ENCODE data around the gene CCL15. TPM values are rescaled to one million over a fixed set of nuclear protein-coding genes. Genes with fewer than 3 reads are reported as not detected.

CCL15 gene
- total RNA-seq = not detected in 2 replicates

GRCh38 chr17:36001110-36001771 is at the start of gene CCL15:
CCL15 (minus strand) TSS chr17:36001553; CDS start chr17:36001492, 61 bp downstream.

DNA sequence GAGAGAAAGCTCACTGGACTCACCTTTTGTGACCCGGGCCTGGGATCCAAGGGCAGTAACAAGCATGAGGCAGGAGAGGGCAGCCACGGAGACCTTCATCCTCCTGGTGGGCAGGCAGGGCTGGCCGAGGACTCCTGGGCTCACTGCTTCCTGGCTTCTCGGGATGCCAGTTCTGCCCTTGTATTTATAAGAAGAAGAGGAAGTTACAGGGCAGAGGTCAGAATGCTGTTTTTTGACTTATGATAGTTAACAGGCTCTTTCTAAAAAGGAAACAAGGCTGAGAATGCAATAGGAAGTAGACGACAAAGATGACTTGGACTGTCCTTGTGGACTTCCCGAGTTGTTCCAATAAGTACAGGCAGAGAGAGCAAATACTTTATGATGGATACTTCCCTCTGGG is 16.4 kb upstream of the CCL15 start, which contains the start of gene CCL23:
Gene CCL23 (minus strand): TSS at position 174 of the 400 bp plus-strand sequence. CDS start 75 bp downstream, at position 99.

GRCh38 chr17:35986643-35987042 is 14.7 kb downstream of the CCL15 start, which contains the start of gene CCL14:
CCL14 (minus strand) TSS chr17:35986729; CDS start chr17:35986649, 80 bp downstream.

DNA sequence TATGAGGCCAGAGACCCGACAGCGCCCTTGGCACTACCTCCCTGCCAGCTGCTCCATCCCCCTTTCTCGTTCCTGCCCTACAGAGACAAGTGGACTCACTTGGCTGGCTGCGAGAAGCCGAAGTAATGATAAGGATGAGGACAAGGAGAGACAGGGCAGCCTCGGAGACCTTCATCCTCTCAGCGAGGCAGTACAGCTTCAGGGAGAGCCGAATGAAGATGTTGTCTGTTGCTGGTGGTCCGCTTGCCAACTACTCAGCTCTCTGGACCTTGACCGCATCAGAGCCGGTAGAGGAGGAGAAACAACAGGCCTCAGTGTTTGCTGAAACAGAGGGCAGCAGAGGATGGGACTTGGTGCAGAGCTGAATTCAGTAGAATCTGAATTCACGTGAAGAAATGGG is 20.1 kb downstream of the CCL15 start, which contains the start of gene CCL16:
Gene CCL16 (minus strand): TSS at position 252 of the 400 bp plus-strand sequence. CDS start 77 bp downstream, at position 175.

Other genes with a start within 250 kb of the CCL15 start
- 0.07 and 0.10 TPM in 2 replicates for gene GAS2L2, start 248.3 kb downstream of the CCL15 start, total RNA-seq
- gene C17orf50, start 240.7 kb downstream of the CCL15 start, total RNA-seq = not detected in 2 replicates
- 0.65 and 1.8 TPM in 2 replicates for gene MMP28, start 205.9 kb downstream of the CCL15 start, total RNA-seq
- gene TAF15, start 192.1 kb downstream of the CCL15 start, total RNA-seq = 109 and 127 TPM in 2 replicates
- gene HEATR9, start 132.7 kb downstream of the CCL15 start, total RNA-seq = not detected in 2 replicates
- 0.07 TPM in 1 of 2 replicates, not detected in the other for gene CCL5, start 121.2 kb downstream of the CCL15 start, total RNA-seq
- 0.59 TPM in 1 of 2 replicates, not detected in the other for gene RDM1, start 70.8 kb downstream of the CCL15 start, total RNA-seq
- gene LYZL6, start 57.8 kb downstream of the CCL15 start, total RNA-seq = not detected in 2 replicates
- gene CCL16, start 20.1 kb downstream of the CCL15 start, total RNA-seq = not detected in 2 replicates
- not detected in 2 replicates for gene CCL14, start 14.8 kb downstream of the CCL15 start, total RNA-seq
- not detected in 2 replicates for gene CCL23, start 16.4 kb upstream of the CCL15 start, total RNA-seq
- gene CCL18, start 62.7 kb upstream of the CCL15 start, total RNA-seq = not detected in 2 replicates
- gene CCL3, start 88.6 kb upstream of the CCL15 start, total RNA-seq = not detected in 2 replicates
- gene CCL4, start 102.3 kb upstream of the CCL15 start, total RNA-seq = not detected in 2 replicates
- 1.5 and 4.9 TPM in 2 replicates for gene TBC1D3B, start 175.1 kb upstream of the CCL15 start, total RNA-seq
- not detected in 2 replicates for gene CCL3L1, start 195.2 kb upstream of the CCL15 start, total RNA-seq
- 0.13 TPM in 1 of 2 replicates, not detected in the other for gene CCL4L2, start 209.5 kb upstream of the CCL15 start, total RNA-seq

Data from smooth muscle cell of the pulmonary artery (primary cell).